ENCODE data around the gene CACNA1H.

- no peak for TF ChIP-seq CTCF (IDR thresholded peaks at IDR 0.05)
- no peak for TF ChIP-seq POLR2A (IDR thresholded peaks at IDR 0.05)
These were observed 70.7 kb downstream of the CACNA1H start for GRCh38 chr16:1223355-1224214.

All from heart left ventricle (tissue), 13 donors.